ENCODE data around the gene CRHR1. TPM values are rescaled to one million over a fixed set of nuclear protein-coding genes. Genes with fewer than 3 reads are reported as not detected.

The CRHR1 gene
- polyA plus RNA-seq, 1 of the 3 experiments (the other 2 are of a cell fraction) = 0.13 TPM

DNA sequence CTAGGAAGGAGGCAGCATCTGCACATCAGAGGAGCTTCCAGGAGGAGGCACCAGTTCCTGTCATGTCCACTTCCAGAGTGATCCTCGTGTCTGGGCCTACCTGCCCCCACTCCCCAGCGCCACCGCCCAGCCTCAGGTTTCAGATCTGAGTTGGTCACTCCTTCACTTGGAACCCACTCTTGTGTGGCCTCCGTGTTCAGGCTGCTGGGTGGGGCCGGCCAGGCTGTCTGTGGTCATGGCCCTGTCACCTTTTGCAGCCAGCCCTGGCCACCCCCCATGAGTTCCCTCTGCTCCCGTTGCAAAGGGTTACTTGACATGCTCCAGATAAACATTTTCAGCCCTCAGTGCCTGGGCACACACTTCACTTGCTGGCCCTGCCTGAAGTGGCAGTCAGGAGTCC is 33.9 kb downstream of the CRHR1 start:
- Histone ChIP-seq H3K9me2 (no peaks in the 10 kb centered on the region), H4K20me1 (ENCODE audit: insufficient read depth) (no peaks in the 10 kb centered on the region), H2AFZ (ENCODE audit: low read depth) (no peak overlapping the region), H3K4me1 (ENCODE audit: control insufficient read depth in 1 of 2, insufficient read depth in 2 of 2, low read depth in 1 of 2, low read length in 1 of 2) (peaks cover 0 to 21% of the 10 kb centered on the region in 2 experiments; a peak in 1 of 4 replicates), H3K9me3 (no peaks in the 10 kb centered on the region), H3K27ac (ENCODE audit: low read depth in 2 of 2, low read length in 1 of 2) (no peak overlapping the region), H3K79me2 (ENCODE audit: insufficient read depth) (no peaks in the 10 kb centered on the region), H3F3A (replicated peaks; ENCODE audit: insufficient read depth) (no peaks in the 10 kb centered on the region), H3K36me3 (replicated peaks in 1 of 2; ENCODE audit: control insufficient read depth in 1 of 2, insufficient read depth in 2 of 2, low read length in 1 of 2) (no peaks in the 10 kb centered on the region), H3K9ac (no peak overlapping the region), H3K4me2 (no peak overlapping the region), H3K27me3 (ENCODE audit: insufficient read depth) (no peaks in the 10 kb centered on the region), H3K4me3 (ENCODE audit: low read depth in 2 of 2, low read length in 1 of 2) (no peak overlapping the region)
- DNase-seq = no peak
- TF ChIP-seq CHD2 (IDR thresholded peaks at IDR 0.05; ENCODE audit: low read length, partially characterized antibody) = no peak
- TF ChIP-seq RXRA (IDR thresholded peaks at IDR 0.05; ENCODE audit: borderline replicate concordance, low read depth) = no peak
- no peak for TF ChIP-seq RAD21 (IDR thresholded peaks at IDR 0.05; ENCODE audit: low read length)
- no peak for TF ChIP-seq FOSL2 (IDR thresholded peaks at IDR 0.05; ENCODE audit: borderline replicate concordance, low read depth)
- no peak for TF ChIP-seq SMC3 (IDR thresholded peaks at IDR 0.05; ENCODE audit: low read depth, low read length)
- TF ChIP-seq JUND (IDR thresholded peaks at IDR 0.05) = no peak
- no peak for TF ChIP-seq MAX (IDR thresholded peaks at IDR 0.05; ENCODE audit: low read depth)
- TF ChIP-seq TAF1 (IDR thresholded peaks at IDR 0.05; ENCODE audit: borderline replicate concordance, low read depth, low read length) = no peak
- TF ChIP-seq ELF1 (IDR thresholded peaks at IDR 0.05) = no peak
- ChIA-PET POLR2A (no interaction called here), CTCF (interaction anchor here (0.8 to 6.9 kb wide), 7 partner anchors 13 to 178 kb away, joined by 3 to 49 read pairs (median 5); partner anchors contain the start of gene CRHR1)
- WGBS (ENCODE audit: low lambda C conversion rate) = 53% methylated on average over 6 of the region's 6 CpGs

DNA sequence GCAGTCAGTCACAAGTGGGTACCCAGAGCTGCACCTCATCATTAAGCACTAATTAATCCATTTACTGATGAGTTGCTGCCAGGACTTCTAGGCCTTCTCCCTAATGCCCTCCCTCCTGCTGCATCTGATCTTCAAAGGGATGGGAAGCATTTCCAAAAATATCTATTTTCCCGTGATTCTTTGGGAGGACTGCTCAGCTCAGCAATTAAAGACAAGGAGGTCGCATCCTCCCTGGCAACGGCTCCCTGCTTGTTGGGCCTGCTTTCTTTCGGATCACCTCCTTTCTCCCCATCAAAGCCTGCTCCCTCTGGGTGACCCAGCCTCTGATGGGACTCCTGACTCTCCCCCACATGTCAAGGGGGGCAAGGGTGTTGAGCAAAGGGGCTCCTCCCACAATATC is 34.6 kb downstream of the CRHR1 start:
- no peaks in the 10 kb centered on the region for H3F3A ChIP-seq (replicated peaks; ENCODE audit: insufficient read depth)
- no peak overlapping the region for H3K27ac ChIP-seq (ENCODE audit: low read depth in 2 of 2, low read length in 1 of 2)
- H3K27me3 ChIP-seq (ENCODE audit: insufficient read depth) = no peaks in the 10 kb centered on the region
- H3K9me2 ChIP-seq = no peaks in the 10 kb centered on the region
- no peak overlapping the region for H3K4me3 ChIP-seq (ENCODE audit: low read depth in 2 of 2, low read length in 1 of 2)
- H3K36me3 ChIP-seq (replicated peaks in 1 of 2; ENCODE audit: control insufficient read depth in 1 of 2, insufficient read depth in 2 of 2, low read length in 1 of 2) = no peaks in the 10 kb centered on the region
- no peak for DNase-seq
- no peak for TF ChIP-seq FOSL2 (IDR thresholded peaks at IDR 0.05; ENCODE audit: borderline replicate concordance, low read depth)
- no peak for TF ChIP-seq JUND (IDR thresholded peaks at IDR 0.05)
- TF ChIP-seq SIN3A (IDR thresholded peaks at IDR 0.05; ENCODE audit: borderline replicate concordance, low read depth, low read length) = no peak
- no peak for TF ChIP-seq MXI1 (IDR thresholded peaks at IDR 0.05; ENCODE audit: low read depth, low read length)
- TF ChIP-seq SMC3 (IDR thresholded peaks at IDR 0.05; ENCODE audit: low read depth, low read length) = no peak
- TF ChIP-seq, protein P1, sequence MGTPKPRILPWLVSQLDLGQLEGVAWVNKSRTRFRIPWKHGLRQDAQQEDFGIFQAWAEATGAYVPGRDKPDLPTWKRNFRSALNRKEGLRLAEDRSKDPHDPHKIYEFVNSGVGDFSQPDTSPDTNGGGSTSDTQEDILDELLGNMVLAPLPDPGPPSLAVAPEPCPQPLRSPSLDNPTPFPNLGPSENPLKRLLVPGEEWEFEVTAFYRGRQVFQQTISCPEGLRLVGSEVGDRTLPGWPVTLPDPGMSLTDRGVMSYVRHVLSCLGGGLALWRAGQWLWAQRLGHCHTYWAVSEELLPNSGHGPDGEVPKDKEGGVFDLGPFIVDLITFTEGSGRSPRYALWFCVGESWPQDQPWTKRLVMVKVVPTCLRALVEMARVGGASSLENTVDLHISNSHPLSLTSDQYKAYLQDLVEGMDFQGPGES (IDR thresholded peaks at IDR 0.05; ENCODE audit: low read depth, low read length) = no peak
- no peak for TF ChIP-seq RXRA (IDR thresholded peaks at IDR 0.05; ENCODE audit: borderline replicate concordance, low read depth)
- TF ChIP-seq TCF12 (IDR thresholded peaks at IDR 0.05) = no peak
- TF ChIP-seq, protein P2, sequence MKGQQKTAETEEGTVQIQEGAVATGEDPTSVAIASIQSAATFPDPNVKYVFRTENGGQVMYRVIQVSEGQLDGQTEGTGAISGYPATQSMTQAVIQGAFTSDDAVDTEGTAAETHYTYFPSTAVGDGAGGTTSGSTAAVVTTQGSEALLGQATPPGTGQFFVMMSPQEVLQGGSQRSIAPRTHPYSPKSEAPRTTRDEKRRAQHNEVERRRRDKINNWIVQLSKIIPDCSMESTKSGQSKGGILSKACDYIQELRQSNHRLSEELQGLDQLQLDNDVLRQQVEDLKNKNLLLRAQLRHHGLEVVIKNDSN (IDR thresholded peaks at IDR 0.05; ENCODE audit: borderline replicate concordance, low read depth) = no peak
- no peak overlapping the region for H3K4me2 ChIP-seq
- H3K9ac ChIP-seq = no peak overlapping the region
- no peaks in the 10 kb centered on the region for H4K20me1 ChIP-seq (ENCODE audit: insufficient read depth)
- peaks cover 0 to 21% of the 10 kb centered on the region in 2 experiments; a peak in 1 of 4 replicates for H3K4me1 ChIP-seq (ENCODE audit: control insufficient read depth in 1 of 2, insufficient read depth in 2 of 2, low read depth in 1 of 2, low read length in 1 of 2)
- no peaks in the 10 kb centered on the region for H3K79me2 ChIP-seq (ENCODE audit: insufficient read depth)
- no peak overlapping the region for H2AFZ ChIP-seq (ENCODE audit: low read depth)
- POLR2A ChIA-PET = interaction anchor here (0.6 kb wide), 1 partner anchor 174 kb away, joined by 3 read pairs; no protein-coding TSS in a partner anchor
- no peaks in the 10 kb centered on the region for H3K9me3 ChIP-seq
- CTCF ChIA-PET = interaction anchor here (1.0 to 6.9 kb wide), 6 partner anchors 13 to 178 kb away, joined by 3 to 49 read pairs (median 8); partner anchors contain the start of gene CRHR1
- WGBS (ENCODE audit: low lambda C conversion rate) = 65% methylated on average over 4 of the region's 4 CpGs

Measured in SK-N-SH (cell line).